ENCODE results near the gene NSMCE1.
"Not testable (repeated sequence)": the region's sequence is repeated elsewhere in the genome, so short reads cannot be mapped to it uniquely, and the experiment has no call there.

NSMCE1 gene

DNA sequence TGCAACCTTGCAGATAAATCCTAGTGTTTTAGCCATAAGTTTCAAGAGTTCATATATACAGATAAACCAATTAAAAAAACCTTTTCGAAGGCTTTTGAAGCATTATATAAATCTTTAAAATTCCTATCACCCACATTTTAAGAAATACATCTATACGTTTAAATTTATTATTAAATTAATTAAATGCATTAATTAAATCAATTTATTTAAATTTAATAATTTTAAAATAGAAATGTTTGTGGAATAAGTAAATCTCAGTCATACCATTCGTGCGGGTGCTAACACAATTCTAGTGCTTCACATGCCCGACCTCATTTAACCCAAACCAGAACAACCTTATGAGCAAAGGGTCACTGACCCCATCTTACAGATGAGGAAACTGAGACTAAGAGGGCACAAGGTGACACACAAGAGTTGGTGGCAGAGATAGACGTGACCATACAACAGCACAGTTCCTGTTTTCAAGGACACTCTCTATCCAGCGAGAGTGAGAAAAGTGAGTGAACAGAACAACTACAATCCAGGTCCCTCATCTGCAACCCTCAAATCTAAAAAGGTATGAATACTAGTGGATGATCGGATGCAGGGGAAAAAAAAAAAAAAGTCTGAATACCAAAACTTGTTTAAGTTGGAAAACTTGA is 1.4 kb downstream of the NSMCE1 start:
- H3K27me3 ChIP-seq (ENCODE audit: control insufficient read depth, insufficient read depth, low read length), result no peaks in the 10 kb centered on the region
- H3K4me3 ChIP-seq (ENCODE audit: low read depth, low read length), result no peak overlapping the region
- no peaks in the 10 kb centered on the region for H3K36me3 ChIP-seq (ENCODE audit: control insufficient read depth, insufficient read depth, low read length)
- peaks cover 6% of the 10 kb centered on the region for H3K79me2 ChIP-seq
- TF ChIP-seq, protein P1, sequence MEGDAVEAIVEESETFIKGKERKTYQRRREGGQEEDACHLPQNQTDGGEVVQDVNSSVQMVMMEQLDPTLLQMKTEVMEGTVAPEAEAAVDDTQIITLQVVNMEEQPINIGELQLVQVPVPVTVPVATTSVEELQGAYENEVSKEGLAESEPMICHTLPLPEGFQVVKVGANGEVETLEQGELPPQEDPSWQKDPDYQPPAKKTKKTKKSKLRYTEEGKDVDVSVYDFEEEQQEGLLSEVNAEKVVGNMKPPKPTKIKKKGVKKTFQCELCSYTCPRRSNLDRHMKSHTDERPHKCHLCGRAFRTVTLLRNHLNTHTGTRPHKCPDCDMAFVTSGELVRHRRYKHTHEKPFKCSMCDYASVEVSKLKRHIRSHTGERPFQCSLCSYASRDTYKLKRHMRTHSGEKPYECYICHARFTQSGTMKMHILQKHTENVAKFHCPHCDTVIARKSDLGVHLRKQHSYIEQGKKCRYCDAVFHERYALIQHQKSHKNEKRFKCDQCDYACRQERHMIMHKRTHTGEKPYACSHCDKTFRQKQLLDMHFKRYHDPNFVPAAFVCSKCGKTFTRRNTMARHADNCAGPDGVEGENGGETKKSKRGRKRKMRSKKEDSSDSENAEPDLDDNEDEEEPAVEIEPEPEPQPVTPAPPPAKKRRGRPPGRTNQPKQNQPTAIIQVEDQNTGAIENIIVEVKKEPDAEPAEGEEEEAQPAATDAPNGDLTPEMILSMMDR (IDR thresholded peaks at IDR 0.05), result no peak
- no peak overlapping the region for H3K27ac ChIP-seq
- H3K9ac ChIP-seq, result no peak overlapping the region
- no peak overlapping the region for H2AFZ ChIP-seq
- H3K4me1 ChIP-seq, result peaks cover 5% of the 10 kb centered on the region
- H3K9me3 ChIP-seq (ENCODE audit: control insufficient read depth, low read length), result no peaks in the 10 kb centered on the region
- no peak overlapping the region for H3K4me2 ChIP-seq (ENCODE audit: low read length)

DNA sequence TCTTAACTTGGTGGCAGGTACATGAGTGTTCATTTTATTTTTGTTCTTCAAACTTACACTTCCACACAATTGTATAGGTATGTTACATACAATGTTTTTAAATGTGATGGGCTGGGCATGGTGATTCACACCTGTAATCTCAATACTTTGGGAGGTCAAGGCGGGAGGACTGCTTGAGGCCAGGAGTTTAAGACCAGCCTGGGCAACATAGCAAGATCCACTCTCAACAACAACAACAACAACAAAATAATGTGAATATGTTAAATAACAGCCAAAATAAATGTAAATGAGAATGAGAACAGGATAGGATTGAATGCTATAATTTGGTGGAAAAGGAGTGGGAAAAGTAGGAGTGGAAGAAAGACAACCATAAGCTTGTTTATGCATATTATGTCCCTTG is 2.6 kb downstream of the NSMCE1 start:
- Histone ChIP-seq H2AFZ (no peak overlapping the region), H3K9me3 (ENCODE audit: control insufficient read depth, low read length) (no peaks in the 10 kb centered on the region), H3K27me3 (ENCODE audit: control insufficient read depth, insufficient read depth, low read length) (no peaks in the 10 kb centered on the region), H3K9ac (no peak overlapping the region), H3K4me3 (ENCODE audit: low read depth, low read length) (no peak overlapping the region), H3K4me2 (ENCODE audit: low read length) (no peak overlapping the region), H3K79me2 (peaks cover 6% of the 10 kb centered on the region), H3K36me3 (ENCODE audit: control insufficient read depth, insufficient read depth, low read length) (no peaks in the 10 kb centered on the region), H3K27ac (no peak overlapping the region), H3K4me1 (peaks cover 5% of the 10 kb centered on the region)
- TF ChIP-seq, protein P1 (IDR thresholded peaks at IDR 0.05), result no peak

DNA sequence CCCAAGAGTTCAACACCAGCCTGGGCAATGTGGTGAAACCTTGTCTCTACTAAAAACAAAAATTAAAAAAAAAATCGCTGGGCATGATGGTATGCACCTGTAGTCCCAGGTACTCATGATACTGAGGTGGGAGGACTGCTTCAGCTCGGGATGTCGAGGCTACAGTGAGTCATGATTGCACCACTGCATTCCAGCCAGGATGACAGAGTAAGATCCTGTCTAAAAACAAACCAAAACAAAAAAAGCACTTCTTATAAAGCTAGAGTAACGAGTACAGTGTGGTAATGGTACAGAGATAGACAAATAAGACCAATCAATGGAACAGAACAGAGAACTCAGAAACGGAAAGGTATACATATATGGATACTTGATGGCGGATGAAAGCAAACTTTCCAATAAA is 4.4 kb downstream of the NSMCE1 start:
- Histone ChIP-seq H3K4me3 (ENCODE audit: low read depth, low read length) (no peak overlapping the region), H2AFZ (no peak overlapping the region), H3K4me1 (peaks cover 3% of the 10 kb centered on the region), H3K9me3 (ENCODE audit: control insufficient read depth, low read length) (no peaks in the 10 kb centered on the region), H3K27me3 (ENCODE audit: control insufficient read depth, insufficient read depth, low read length) (no peaks in the 10 kb centered on the region), H3K4me2 (ENCODE audit: low read length) (no peak overlapping the region), H3K27ac (no peak overlapping the region), H3K9ac (no peak overlapping the region), H3K79me2 (peaks cover 9% of the 10 kb centered on the region), H3K36me3 (ENCODE audit: control insufficient read depth, insufficient read depth, low read length) (no peaks in the 10 kb centered on the region)
- TF ChIP-seq, protein P1 (IDR thresholded peaks at IDR 0.05), result no peak

DNA sequence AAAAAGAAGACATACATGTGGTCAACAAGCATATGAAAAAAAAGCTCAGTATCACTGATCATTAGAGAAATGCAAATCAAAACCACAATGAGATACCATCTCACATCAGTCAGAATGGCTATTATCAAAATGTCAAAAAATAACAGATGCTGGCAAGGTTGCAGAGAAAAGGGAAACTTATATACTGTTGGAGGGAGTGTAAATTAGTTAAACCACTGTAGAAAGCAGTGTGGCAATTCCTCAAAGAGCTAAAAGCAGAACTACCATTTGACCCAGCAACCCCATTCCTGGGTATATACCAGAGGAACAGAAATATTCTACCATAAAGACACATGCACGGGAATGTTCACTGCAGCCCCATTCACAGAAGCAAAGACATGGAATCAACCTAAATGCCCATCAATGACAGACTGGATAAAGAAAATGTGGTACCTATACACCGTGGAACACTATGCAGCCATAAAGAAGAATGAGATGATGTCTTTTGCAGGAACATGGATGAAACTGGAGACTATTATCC is 5.6 kb downstream of the NSMCE1 start:
- H3K36me3 ChIP-seq (ENCODE audit: control insufficient read depth, insufficient read depth, low read length); H2AFZ ChIP-seq; H3K9me3 ChIP-seq (ENCODE audit: control insufficient read depth, low read length); H3K27ac ChIP-seq; H3K27me3 ChIP-seq (ENCODE audit: control insufficient read depth, insufficient read depth, low read length); H3K9ac ChIP-seq; H3K4me1 ChIP-seq; H3K79me2 ChIP-seq; H3K4me2 ChIP-seq (ENCODE audit: low read length); H3K4me3 ChIP-seq (ENCODE audit: low read depth, low read length): not testable (repeated sequence)

DNA sequence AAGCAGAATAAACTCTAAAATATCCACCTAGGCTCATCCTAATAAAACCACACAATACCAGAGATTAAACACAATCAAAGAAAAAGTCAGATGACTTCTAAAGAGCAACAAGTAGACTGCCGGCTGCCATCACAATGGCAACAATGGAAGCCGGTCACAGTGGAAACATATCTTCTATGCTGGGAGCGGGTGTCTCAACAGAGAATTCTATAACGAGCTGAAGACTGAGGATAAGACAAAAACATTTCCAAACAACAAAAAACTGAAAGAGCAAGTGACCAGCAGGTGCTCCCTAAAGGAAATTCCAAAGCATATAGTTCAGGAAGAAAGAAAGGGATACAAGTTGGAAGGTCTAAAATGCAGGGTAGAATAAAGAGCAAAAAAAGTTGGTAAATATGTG is 8.9 kb downstream of the NSMCE1 start:
- TF ChIP-seq, protein P1 (IDR thresholded peaks at IDR 0.05), result no peak
- H3K36me3 ChIP-seq (ENCODE audit: control insufficient read depth, insufficient read depth, low read length), result no peaks in the 10 kb centered on the region
- no peaks in the 10 kb centered on the region for H3K4me1 ChIP-seq
- no peaks in the 10 kb centered on the region for H3K27me3 ChIP-seq (ENCODE audit: control insufficient read depth, insufficient read depth, low read length)
- no peak overlapping the region for H3K4me2 ChIP-seq (ENCODE audit: low read length)
- no peak overlapping the region for H3K4me3 ChIP-seq (ENCODE audit: low read depth, low read length)
- no peak overlapping the region for H2AFZ ChIP-seq
- peaks cover 12% of the 10 kb centered on the region for H3K79me2 ChIP-seq
- no peak overlapping the region for H3K9ac ChIP-seq
- H3K9me3 ChIP-seq (ENCODE audit: control insufficient read depth, low read length), result no peaks in the 10 kb centered on the region
- no peak overlapping the region for H3K27ac ChIP-seq

Measured in parathyroid adenoma (tissue), 2 donors.